GM13977 (cell line): ENCODE data around the gene ARFRP1.

ENCODE experiments used
- DNase-seq: peaks from one replicate; pipeline ENCODE4 v3.0.0; 2012; ENCODE audit warnings: low spot score
- CTCF ChIP-seq: IDR thresholded peaks from 2 replicates; pipeline ENCODE4 v1.5.1; 2012; ENCODE audit warnings: mild to moderate bottlenecking, control low read depth; ENCODE audit not compliant: insufficient read depth; ENCODE audit errors: extremely low read depth, missing control alignments
- in situ Hi-C: fragments of 300-500 bp; cut with MboI; formaldehyde crosslinking; loops from one replicate; pipeline ENCODE4 v1.12.0; 2022; ENCODE audit warnings: low sequenced_read_pairs, low pct_unique_long_range_greater_than_20kb, mixed read lengths, inconsistent platforms; ENCODE audit not compliant: unreplicated experiment

The ARFRP1 gene

GRCh38 chr20:63659370-63659769 lies 48.4 kb downstream of the ARFRP1 start:
- no peak for TF ChIP-seq CTCF
- no peak for DNase-seq
- in situ Hi-C loops = no loop called here

- no peak for TF ChIP-seq CTCF
- in situ Hi-C loops = no loop called here
- no peak for DNase-seq
Measured at GRCh38 chr20:63658749-63659187, 49.0 kb downstream of the ARFRP1 start.

- DNase-seq = peak; percentile 98
Measured at GRCh38 chr20:63657937-63658748, 49.6 kb downstream of the ARFRP1 start, which contains the start of gene RTEL1. RTEL1 (plus strand) TSS chr20:63658312; CDS start chr20:63659403, 1,091 bp downstream.

GRCh38 chr20:63657260-63657936 lies 50.4 kb downstream of the ARFRP1 start:
- DNase-seq = no peak
- in situ Hi-C loops = no loop called here
- no peak for TF ChIP-seq CTCF

More at GRCh38 chr20:63657937-63658748, 49.6 kb downstream of the ARFRP1 start, which contains the start of gene RTEL1:
- no peak for TF ChIP-seq CTCF
- in situ Hi-C loops = no loop called here

- no peak for TF ChIP-seq CTCF
- in situ Hi-C loops = no loop called here
Measured at GRCh38 chr20:63656451-63656850, 51.3 kb downstream of the ARFRP1 start.

GRCh38 chr20:63655249-63655648 lies 52.5 kb downstream of the ARFRP1 start:
- in situ Hi-C loops = no loop called here
- DNase-seq = no peak
- no peak for TF ChIP-seq CTCF

More at GRCh38 chr20:63656451-63656850, 51.3 kb downstream of the ARFRP1 start:
- DNase-seq = no peak
